WTC11 (cell line): ENCODE data around the gene LETM1. TPM values are rescaled to one million over a fixed set of nuclear protein-coding genes. Genes with fewer than 3 reads are reported as not detected.

ENCODE experiments used
- ATAC-seq: fragments of 200-7000 bp; cut with Tn5 transposase; 2 replicates; pipeline ENCODE4 v1.10.0; 2021; ENCODE audit warnings: mild to moderate bottlenecking, moderate library complexity
- CTCF ChIA-PET: fragments of 300-600 bp; sonication (Branson Sonifier 250); formaldehyde crosslinking; loops from one replicate; lab custom pipeline; 2021; ENCODE audit warnings: antibody characterized with exemption; lab: Charles Lee
- POLR2A ChIA-PET: fragments of 350-600 bp; sonication (Branson Sonifier 250); formaldehyde crosslinking; loops from one replicate; lab custom pipeline; 2021; ENCODE audit warnings: antibody characterized with exemption; lab: Charles Lee
- DNase-seq: peaks from one replicate; pipeline ENCODE4 v3.0.0; 2021; ENCODE audit warnings: low spot score
- H3K27ac Mint-ChIP-seq: 2 replicates; pipeline ENCODE4 v1.8.0; 2021; ENCODE audit warnings: mixed read lengths
- H3K27me3 Mint-ChIP-seq: 2 replicates; pipeline ENCODE4 v1.8.0; 2021; ENCODE audit warnings: low read depth, mild to moderate bottlenecking, moderate library complexity, mixed read lengths
- H3K36me3 Mint-ChIP-seq: 2 replicates; pipeline ENCODE4 v1.8.0; 2021; ENCODE audit warnings: mixed read lengths
- H3K4me1 Mint-ChIP-seq: 2 replicates; pipeline ENCODE4 v1.8.0; 2022; ENCODE audit warnings: mixed read lengths
- H3K4me3 Mint-ChIP-seq: 2 replicates; pipeline ENCODE4 v1.8.0; 2021; ENCODE audit warnings: mild to moderate bottlenecking, moderate library complexity, mixed read lengths
- H3K9me3 Mint-ChIP-seq: 2 replicates; pipeline ENCODE4 v1.8.0; 2021; ENCODE audit warnings: mixed read lengths
- ATF6 ChIP-seq: sonication (generic); formaldehyde crosslinking; IDR thresholded peaks from 2 replicates; pipeline ENCODE4 v1.8.1; 2023; ENCODE audit warnings: mild to moderate bottlenecking, missing genetic modification reagents
- CDX4 ChIP-seq: fragments of 250-450 bp; sonication (Bioruptor Pico); IDR thresholded peaks from 2 replicates; pipeline ENCODE4 v1.9.0; 2021; ENCODE audit warnings: moderate library complexity, mild to moderate bottlenecking, inconsistent platforms, borderline replicate concordance
- FOXP1 ChIP-seq: sonication (generic); formaldehyde crosslinking; IDR thresholded peaks from 2 replicates; pipeline ENCODE4 v1.8.0; 2022; ENCODE audit warnings: missing genetic modification reagents, mild to moderate bottlenecking, moderate library complexity, borderline replicate concordance
- FOXP4 ChIP-seq: sonication (generic); formaldehyde crosslinking; IDR thresholded peaks from 2 replicates; pipeline ENCODE4 v1.8.0; 2022; ENCODE audit warnings: mild to moderate bottlenecking, missing genetic modification reagents
- SOX15 ChIP-seq: fragments of 250-450 bp; sonication (Bioruptor Pico); IDR thresholded peaks from 2 replicates; pipeline ENCODE4 v1.9.0; 2021; ENCODE audit warnings: mild to moderate bottlenecking
- USF2 ChIP-seq: sonication (generic); formaldehyde crosslinking; IDR thresholded peaks from 2 replicates; pipeline ENCODE4 v1.8.1; 2023; ENCODE audit warnings: mild to moderate bottlenecking, missing genetic modification reagents, moderate library complexity
- ZBTB21 ChIP-seq: sonication (generic); formaldehyde crosslinking; IDR thresholded peaks from 2 replicates; pipeline ENCODE4 v1.8.1; 2023; ENCODE audit warnings: mild to moderate bottlenecking, missing genetic modification reagents, borderline replicate concordance
- ZNF281 ChIP-seq: sonication (generic); formaldehyde crosslinking; IDR thresholded peaks from 2 replicates; pipeline ENCODE4 v1.8.0; 2023; ENCODE audit warnings: mild to moderate bottlenecking, missing genetic modification reagents
- ZNF317 ChIP-seq: sonication (generic); formaldehyde crosslinking; IDR thresholded peaks from 2 replicates; pipeline ENCODE4 v1.8.1; 2023; ENCODE audit warnings: low read depth, mild to moderate bottlenecking, moderate library complexity, missing genetic modification reagents, borderline replicate concordance
- ZNF671 ChIP-seq: fragments of 250-450 bp; sonication (Bioruptor Pico); IDR thresholded peaks from 2 replicates; pipeline ENCODE4 v1.8.0; 2021; ENCODE audit warnings: mild to moderate bottlenecking
- ZSCAN18 ChIP-seq: fragments of 250-450 bp; sonication (Bioruptor Pico); IDR thresholded peaks from 2 replicates; pipeline ENCODE4 v2.1.2; 2022; ENCODE audit warnings: mild to moderate bottlenecking, moderate library complexity
- total RNA-seq: library from RNA; stranded (reverse); gene quantifications from 3 replicates; pipeline ENCODE4 v1.2.3, GENCODE V29; 2021

LETM1 gene
- total RNA-seq, 1 experiment from 2014 or later = 66.7 TPM

- ATAC-seq (no peak), DNase-seq (no peak)
- peaks cover under 1% of the 10 kb centered on the region; the same call in 1 of the 2 replicates for H3K27me3 Mint-ChIP-seq
- H3K36me3 Mint-ChIP-seq = no peaks in the 10 kb centered on the region
- POLR2A ChIA-PET = interaction anchor here (1.1 kb wide), 1 partner anchor 33 kb away, joined by 3 read pairs; no protein-coding TSS in a partner anchor
- H3K4me3 Mint-ChIP-seq = no peak overlapping the region
- CTCF ChIA-PET = interaction anchor here (1.2 to 2.2 kb wide), 2 partner anchors 25 to 37 kb away, joined by 3 to 11 read pairs; no protein-coding TSS in a partner anchor
- H3K9me3 Mint-ChIP-seq = no peaks in the 10 kb centered on the region
- no peak for TF ChIP-seq CDX4
- no peak for TF ChIP-seq ZSCAN18 (CRISPR knock-in tag)
- TF ChIP-seq SOX15 (CRISPR knock-in tag) = no peak
- H3K27ac Mint-ChIP-seq = no peak overlapping the region
- H3K4me1 Mint-ChIP-seq = peaks cover 9% of the 10 kb centered on the region
Observed at GRCh38 chr4:1773754-1774153, 82.2 kb downstream of the LETM1 start.

GRCh38 chr4:1772853-1773538, 83.0 kb downstream of the LETM1 start:
- ATAC-seq = no peak
- Mint-ChIP-seq H3K27ac (no peak overlapping the region), H3K4me1 (peaks cover 14% of the 10 kb centered on the region), H3K4me3 (no peak overlapping the region), H3K9me3 (no peaks in the 10 kb centered on the region), H3K27me3 (peaks cover 4% of the 10 kb centered on the region), H3K36me3 (no peaks in the 10 kb centered on the region)
- DNase-seq = no peak
- POLR2A ChIA-PET = interaction anchor here (1.1 kb wide), 1 partner anchor 34 kb away, joined by 3 read pairs; no protein-coding TSS in a partner anchor
- no peak for TF ChIP-seq USF2 (CRISPR knock-in tag)
- TF ChIP-seq ZNF671 (CRISPR knock-in tag) = no peak
- TF ChIP-seq FOXP4 = no peak
- TF ChIP-seq ZNF281 = no peak
- no peak for TF ChIP-seq ATF6
- TF ChIP-seq SOX15 (CRISPR knock-in tag) = no peak
- TF ChIP-seq ZBTB21 = no peak
- no peak for TF ChIP-seq FOXP1 (CRISPR knock-in tag)
- no peak for TF ChIP-seq ZNF317 (CRISPR knock-in tag)
- CTCF ChIA-PET = interaction anchor here (0.8 to 2.2 kb wide), 3 partner anchors 9 to 37 kb away, joined by 3 to 11 read pairs (median 4); no protein-coding TSS in a partner anchor
